ENCODE results near the gene OXSM. TPM values are rescaled to one million over a fixed set of nuclear protein-coding genes. Genes with fewer than 3 reads are reported as not detected.

Gene OXSM
- total and polyA plus RNA-seq, 10 of the 15 experiments (the other 5 are each of a cell fraction or from before 2014, with no cell fraction given): 12.9 to 37.5 (median 22.1) TPM

GRCh38 chr3:25768851-25769250, 21.0 kb upstream of the OXSM start (continued):
- TF ChIP-seq REST (IDR thresholded peaks at IDR 0.05; ENCODE audit: low read depth, low read length) (no peak), ZNF592 (IDR thresholded peaks at IDR 0.05) (no peak), TARDBP (IDR thresholded peaks at IDR 0.05; ENCODE audit: borderline replicate concordance) (no peak), POLR2AphosphoS2 (IDR thresholded peaks at IDR 0.05; ENCODE audit: low read depth, low read length) (no peak), RAD51 (IDR thresholded peaks at IDR 0.05) (peak; percentile 15; the same call in 1 of the 2 replicates), IRF5 (IDR thresholded peaks at IDR 0.05; ENCODE audit: borderline replicate concordance) (no peak), STAT1 (conservative IDR thresholded peaks at IDR 0.05) (no peak), JUNB (IDR thresholded peaks at IDR 0.05) (peak; percentile 41; the same call in 1 of the 2 replicates), CREM (IDR thresholded peaks at IDR 0.05; ENCODE audit: low read depth) (no peak), NR2C1 (IDR thresholded peaks at IDR 0.05) (no peak), YY1 (IDR thresholded peaks at IDR 0.05; ENCODE audit: low read depth, low read length) (0 out of 2 replicates have a peak, but pooled peaks have one; percentile 11), TCF12 (IDR thresholded peaks at IDR 0.05; ENCODE audit: low read depth, low read length) (no peak), DPF2 (IDR thresholded peaks at IDR 0.05) (peak; percentile 74; the same call in 1 of the 2 replicates), MEF2B (IDR thresholded peaks at IDR 0.05; ENCODE audit: partially characterized antibody, poor library complexity, severe bottlenecking) (peak; percentile 42), RELB (IDR thresholded peaks at IDR 0.05; ENCODE audit: low read depth) (0 out of 2 replicates have a peak, but pooled peaks have one; percentile 24), ZBED1 (IDR thresholded peaks at IDR 0.05; ENCODE audit: borderline replicate concordance) (no peak), NR2F1 (conservative IDR thresholded peaks at IDR 0.05) (no peak), IRF4 (IDR thresholded peaks at IDR 0.05; ENCODE audit: low read depth, low read length) (no peak), ELK1 (IDR thresholded peaks at IDR 0.05; ENCODE audit: low read depth, low read length) (no peak), IKZF1 (conservative IDR thresholded peaks at IDR 0.05) (peak; percentile 30; the same call in 1 of the 2 replicates), SMAD1 (IDR thresholded peaks at IDR 0.05; ENCODE audit: low read depth, partially characterized antibody) (no peak)
